Loucy (cell line): ENCODE data around the gene SUPT4H1.
A peak's percentile ranks its signal among the peaks of the same experiment; 100 is the strongest.

Experiments
- H2AFZ ChIP-seq: fragments of 200-600 bp; sonication (generic); 2 replicates; pipeline ENCODE4 v1.6.0; 2016; ENCODE audit warnings: antibody characterized with exemption, mild to moderate bottlenecking, low read length, moderate library complexity
- H3F3A ChIP-seq: fragments of 200-600 bp; 2 replicates; pipeline ENCODE4 v1.6.0; 2016; ENCODE audit warnings: antibody characterized with exemption, low read depth, mild to moderate bottlenecking
- H3K27me3 ChIP-seq: fragments of 200-600 bp; sonication (generic); 2 replicates; pipeline ENCODE4 v1.6.1; 2014; ENCODE audit warnings: low read length, mild to moderate bottlenecking; ENCODE audit not compliant: insufficient read depth, poor library complexity, severe bottlenecking
- H3K36me3 ChIP-seq: fragments of 200-600 bp; sonication (generic); 2 replicates; pipeline ENCODE4 v1.6.1; 2016; ENCODE audit warnings: low read length; ENCODE audit not compliant: insufficient read depth
- H3K4me1 ChIP-seq: fragments of 200-600 bp; sonication (generic); 2 replicates; pipeline ENCODE4 v1.5.1; 2014; ENCODE audit warnings: low read length, mild to moderate bottlenecking; ENCODE audit not compliant: insufficient read depth, poor library complexity, severe bottlenecking
- H3K4me2 ChIP-seq: fragments of 200-600 bp; sonication (generic); 2 replicates; pipeline ENCODE4 v1.6.0; 2014; ENCODE audit warnings: antibody characterized with exemption, low read length, low read depth, mild to moderate bottlenecking; ENCODE audit not compliant: poor library complexity, severe bottlenecking
- H3K4me3 ChIP-seq: fragments of 200-600 bp; sonication (generic); 2 replicates; pipeline ENCODE4 v1.5.1; 2014; ENCODE audit warnings: low read length, mild to moderate bottlenecking, mixed read lengths; ENCODE audit not compliant: poor library complexity, severe bottlenecking
- H3K79me2 ChIP-seq: fragments of 200-600 bp; sonication (generic); 2 replicates; pipeline ENCODE4 v1.6.1; 2014; ENCODE audit warnings: low read length; ENCODE audit not compliant: insufficient read depth
- H3K9ac ChIP-seq: fragments of 200-600 bp; sonication (generic); 2 replicates; pipeline ENCODE4 v1.6.0; 2014; ENCODE audit warnings: mild to moderate bottlenecking, low read depth, low read length, moderate library complexity; ENCODE audit not compliant: poor library complexity, severe bottlenecking
- H3K9me2 ChIP-seq: fragments of 200-600 bp; sonication (generic); replicated peaks from 2 replicates; pipeline ENCODE4 v1.6.1; 2016; ENCODE audit warnings: low read depth, low read length, mixed read lengths
- H3K9me3 ChIP-seq: fragments of 200-600 bp; sonication (generic); 2 replicates; pipeline ENCODE4 v1.6.1; 2014; ENCODE audit warnings: mild to moderate bottlenecking, antibody characterized with exemption, low read length, low read depth; ENCODE audit not compliant: insufficient read depth
- H4K20me1 ChIP-seq: fragments of 200-600 bp; sonication (generic); 2 replicates; pipeline ENCODE4 v1.6.0; 2014; ENCODE audit warnings: antibody characterized with exemption, low read length, mild to moderate bottlenecking; ENCODE audit not compliant: insufficient read depth, poor library complexity, severe bottlenecking
- EZH2phosphoT487 ChIP-seq: fragments of 200-600 bp; IDR thresholded peaks from 2 replicates; pipeline ENCODE4 v1.6.1; 2018; ENCODE audit warnings: antibody characterized with exemption, mild to moderate bottlenecking, moderate library complexity, borderline replicate concordance
- TF ChIP-seq, protein P1 (sequence below): fragments of 200-600 bp; sonication (generic); conservative IDR thresholded peaks from 2 replicates; pipeline ENCODE4 v1.5.1; 2014; ENCODE audit warnings: mild to moderate bottlenecking, antibody characterized with exemption, low read length

The SUPT4H1 gene

GRCh38 chr17:58317421-58318064 is 34.5 kb downstream of the SUPT4H1 start:
- H3K79me2 ChIP-seq: peaks cover 18% of the 10 kb centered on the region
- H3K4me3 ChIP-seq: peak overlapping the region; percentile 24
- H3K4me2 ChIP-seq: peak overlapping the region; percentile 37
- no peak overlapping the region for H2AFZ ChIP-seq
- H3K27me3 ChIP-seq: no peaks in the 10 kb centered on the region
- peaks cover 15% of the 10 kb centered on the region for H3K4me1 ChIP-seq
- H3K9ac ChIP-seq: peak overlapping the region; percentile 57
- H3K9me3 ChIP-seq: no peaks in the 10 kb centered on the region
- H4K20me1 ChIP-seq: peaks cover 26% of the 10 kb centered on the region
- no peaks in the 10 kb centered on the region for H3F3A ChIP-seq
- peaks cover 48% of the 10 kb centered on the region; the same call in 1 of the 2 replicates for H3K36me3 ChIP-seq
- no peaks in the 10 kb centered on the region for H3K9me2 ChIP-seq
- TF ChIP-seq, protein P1, sequence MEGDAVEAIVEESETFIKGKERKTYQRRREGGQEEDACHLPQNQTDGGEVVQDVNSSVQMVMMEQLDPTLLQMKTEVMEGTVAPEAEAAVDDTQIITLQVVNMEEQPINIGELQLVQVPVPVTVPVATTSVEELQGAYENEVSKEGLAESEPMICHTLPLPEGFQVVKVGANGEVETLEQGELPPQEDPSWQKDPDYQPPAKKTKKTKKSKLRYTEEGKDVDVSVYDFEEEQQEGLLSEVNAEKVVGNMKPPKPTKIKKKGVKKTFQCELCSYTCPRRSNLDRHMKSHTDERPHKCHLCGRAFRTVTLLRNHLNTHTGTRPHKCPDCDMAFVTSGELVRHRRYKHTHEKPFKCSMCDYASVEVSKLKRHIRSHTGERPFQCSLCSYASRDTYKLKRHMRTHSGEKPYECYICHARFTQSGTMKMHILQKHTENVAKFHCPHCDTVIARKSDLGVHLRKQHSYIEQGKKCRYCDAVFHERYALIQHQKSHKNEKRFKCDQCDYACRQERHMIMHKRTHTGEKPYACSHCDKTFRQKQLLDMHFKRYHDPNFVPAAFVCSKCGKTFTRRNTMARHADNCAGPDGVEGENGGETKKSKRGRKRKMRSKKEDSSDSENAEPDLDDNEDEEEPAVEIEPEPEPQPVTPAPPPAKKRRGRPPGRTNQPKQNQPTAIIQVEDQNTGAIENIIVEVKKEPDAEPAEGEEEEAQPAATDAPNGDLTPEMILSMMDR: peak; percentile 90
- no peak for TF ChIP-seq EZH2phosphoT487

DNA sequence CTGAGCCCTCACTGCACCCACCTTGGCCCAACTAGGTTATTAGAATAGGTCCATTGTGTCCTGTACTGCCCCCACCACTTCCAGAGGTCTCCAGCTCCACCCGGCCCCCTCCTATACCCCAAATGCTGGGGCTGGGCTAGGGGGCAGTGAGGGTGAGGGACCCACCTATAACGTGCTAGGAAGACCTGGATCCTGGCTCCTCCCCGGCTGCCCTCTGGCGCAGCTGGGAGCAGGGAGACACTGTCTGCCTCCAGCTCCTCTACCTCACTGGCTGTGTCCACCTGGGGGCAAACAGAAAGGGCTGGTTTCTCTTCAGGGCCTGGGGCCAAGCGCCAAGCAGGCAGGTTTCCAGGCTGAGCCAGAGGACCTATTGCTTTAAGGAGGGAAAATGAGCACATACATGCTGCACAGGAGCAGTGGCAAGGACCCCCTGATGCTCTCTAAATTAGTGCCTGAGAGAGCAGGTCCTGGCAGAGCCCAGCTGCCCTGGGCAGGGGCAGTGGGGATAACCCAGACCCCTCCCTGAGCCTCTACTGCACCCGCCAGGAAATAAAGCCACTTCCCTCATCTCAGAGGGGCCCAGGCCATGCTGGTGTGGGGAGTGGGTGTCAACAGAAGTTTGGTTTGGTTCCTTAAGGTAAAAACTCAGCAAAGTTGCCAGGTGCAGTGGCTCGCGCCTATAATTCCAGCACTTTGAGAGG is 35.6 kb downstream of the SUPT4H1 start:
- Histone ChIP-seq H3K4me2 (no peak overlapping the region), H3K9ac (peak overlapping the region; percentile 23), H3K36me3 (peaks cover 44% of the 10 kb centered on the region; the same call in 1 of the 2 replicates), H2AFZ (no peak overlapping the region), H3K9me3 (no peaks in the 10 kb centered on the region), H3K79me2 (peaks cover 18% of the 10 kb centered on the region), H3K9me2 (no peaks in the 10 kb centered on the region), H3K4me3 (no peak overlapping the region), H3K4me1 (peaks cover 15% of the 10 kb centered on the region), H3F3A (no peaks in the 10 kb centered on the region), H4K20me1 (peaks cover 18% of the 10 kb centered on the region), H3K27me3 (no peaks in the 10 kb centered on the region)
- no peak for TF ChIP-seq EZH2phosphoT487
- TF ChIP-seq, protein P1: no peak

- Histone ChIP-seq H3F3A (no peaks in the 10 kb centered on the region), H3K9me3 (no peaks in the 10 kb centered on the region), H3K36me3 (peaks cover 46% of the 10 kb centered on the region; the same call in 1 of the 2 replicates), H3K4me2 (no peak overlapping the region), H2AFZ (no peak overlapping the region), H3K79me2 (peaks cover 18% of the 10 kb centered on the region), H3K27me3 (no peaks in the 10 kb centered on the region), H3K4me3 (no peak overlapping the region), H4K20me1 (peaks cover 18% of the 10 kb centered on the region), H3K4me1 (peaks cover 15% of the 10 kb centered on the region), H3K9me2 (no peaks in the 10 kb centered on the region), H3K9ac (no peak overlapping the region)
- TF ChIP-seq, protein P1: no peak
- TF ChIP-seq EZH2phosphoT487: no peak
These were observed 36.3 kb downstream of the SUPT4H1 start for GRCh38 chr17:58315750-58316149.
